ENCODE results near the gene ZNF789.
"Not testable (repeated sequence)": the region's sequence is repeated elsewhere in the genome, so short reads cannot be mapped to it uniquely, and the experiment has no call there.

The ZNF789 gene

DNA sequence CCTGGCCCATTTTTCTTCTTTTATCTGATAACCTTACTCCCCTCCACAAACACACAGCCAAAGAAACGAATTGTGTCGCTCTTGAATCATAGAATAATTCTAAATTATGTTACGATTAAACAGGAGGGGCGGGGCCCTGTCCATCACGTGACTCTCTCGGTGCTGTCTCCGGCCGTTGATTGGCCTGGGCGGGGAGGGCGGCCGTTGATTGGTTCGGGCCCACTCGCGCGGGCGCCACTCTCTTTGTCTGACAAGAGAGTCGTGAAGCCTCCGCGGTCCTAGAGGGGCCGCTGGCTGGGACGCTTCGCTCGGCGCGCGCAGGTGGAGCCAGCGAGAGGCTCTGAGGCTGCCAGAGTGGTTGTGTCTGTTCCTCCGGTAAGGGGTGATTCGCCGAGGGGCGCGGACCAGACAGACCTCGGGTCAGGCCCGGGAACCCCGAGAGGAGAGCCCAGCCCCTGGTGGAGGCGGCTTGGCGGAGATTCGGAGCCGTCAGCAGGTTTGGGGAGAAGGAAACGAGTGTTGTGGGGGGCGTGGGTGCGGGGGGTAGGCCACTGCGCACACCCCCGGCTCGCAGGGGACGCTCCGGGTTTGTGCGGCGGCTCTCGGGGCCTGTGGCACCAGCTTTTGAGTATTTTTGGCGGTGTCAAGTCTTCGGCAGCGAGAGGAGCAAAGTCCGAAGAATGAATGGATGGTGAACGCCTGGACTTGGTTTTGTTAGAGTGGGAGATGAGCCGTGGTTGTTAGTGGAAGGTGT lies at the start of gene ZNF789:
TSS of gene ZNF789 (plus strand) at position 330 of the 754 bp plus-strand sequence. CDS start 3,567 bp downstream, outside the sequence.
- no peak for TF ChIP-seq ZNF274 (IDR thresholded peaks at IDR 0.05; ENCODE audit: low read depth, low read length)
- peak within 1 kb of the TSS; percentile 78 for H3K4me3 ChIP-seq (ENCODE audit: low read length)

DNA sequence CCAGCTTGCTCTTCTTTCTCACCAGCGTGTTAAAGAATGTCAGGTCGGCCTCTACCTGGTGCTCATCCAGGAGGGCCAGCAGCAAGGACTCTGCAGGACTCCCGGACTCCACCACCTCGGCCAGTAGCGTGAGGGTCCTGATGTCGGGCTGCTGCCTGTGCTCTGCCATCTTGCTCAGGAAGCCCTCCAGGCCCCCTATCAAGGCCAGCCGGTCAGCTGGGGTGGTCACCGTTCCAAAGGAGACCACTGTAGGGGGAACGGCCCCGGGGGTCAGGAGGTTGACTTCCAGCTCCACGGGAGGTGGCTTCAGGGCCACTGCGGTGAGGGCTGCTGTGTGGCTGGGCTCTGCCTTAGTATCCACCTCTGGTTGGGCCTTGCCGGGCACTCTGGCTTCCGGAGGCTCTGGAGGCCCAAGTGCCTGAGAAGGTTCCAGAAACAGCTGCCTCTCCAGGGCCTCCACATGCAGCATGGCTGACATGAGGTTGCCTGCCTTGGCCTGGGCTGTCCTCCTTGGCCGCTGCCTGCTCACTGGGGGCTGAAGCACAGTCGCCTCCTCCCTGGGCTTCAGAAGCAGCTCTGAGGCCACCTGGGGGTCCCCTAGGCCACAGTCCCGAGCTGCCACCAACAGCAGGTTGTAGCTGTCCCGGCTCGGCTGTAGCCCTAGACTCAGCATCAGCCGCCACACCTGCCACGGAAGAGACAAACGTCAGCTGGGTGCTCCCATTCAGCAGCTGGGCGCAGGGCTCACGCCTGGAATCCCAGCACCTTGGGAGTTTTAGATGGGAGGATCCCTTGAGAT lies 47.6 kb upstream of the ZNF789 start:
- no peak for TF ChIP-seq ZNF274 (IDR thresholded peaks at IDR 0.05; ENCODE audit: low read depth, low read length)
- H3K4me3 ChIP-seq (ENCODE audit: low read length) = no peak overlapping the region

DNA sequence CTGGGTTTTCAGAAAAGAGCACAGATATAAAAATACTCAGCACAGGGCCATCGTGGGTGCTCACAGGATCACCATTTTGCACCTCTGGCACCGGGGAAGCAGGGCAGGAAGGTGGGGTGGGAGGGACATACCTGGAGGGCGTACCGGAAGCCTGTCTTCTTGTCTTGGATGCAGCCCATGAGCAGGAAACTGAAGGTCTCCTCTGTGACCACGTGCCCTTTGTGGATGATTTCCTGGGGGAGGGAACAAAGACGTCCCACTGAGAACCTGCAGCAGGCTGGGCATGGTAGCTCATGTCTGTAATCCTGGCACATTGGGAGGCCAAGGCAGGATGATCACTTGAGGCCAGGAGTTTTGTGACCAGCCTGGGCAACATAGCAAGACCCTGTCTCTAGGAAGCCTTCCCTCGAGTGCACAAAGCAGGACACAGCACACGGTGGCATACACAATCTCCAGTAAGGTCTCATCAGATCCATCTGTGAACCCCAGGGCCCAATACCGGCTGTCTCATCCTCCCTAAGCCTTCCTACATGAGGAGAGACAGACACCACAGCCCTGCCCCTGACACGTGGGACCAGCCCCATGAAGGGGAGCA lies 43.6 kb upstream of the ZNF789 start:
- no peak for TF ChIP-seq ZNF274 (IDR thresholded peaks at IDR 0.05; ENCODE audit: low read depth, low read length)
- H3K4me3 ChIP-seq (ENCODE audit: low read length) = no peak overlapping the region

DNA sequence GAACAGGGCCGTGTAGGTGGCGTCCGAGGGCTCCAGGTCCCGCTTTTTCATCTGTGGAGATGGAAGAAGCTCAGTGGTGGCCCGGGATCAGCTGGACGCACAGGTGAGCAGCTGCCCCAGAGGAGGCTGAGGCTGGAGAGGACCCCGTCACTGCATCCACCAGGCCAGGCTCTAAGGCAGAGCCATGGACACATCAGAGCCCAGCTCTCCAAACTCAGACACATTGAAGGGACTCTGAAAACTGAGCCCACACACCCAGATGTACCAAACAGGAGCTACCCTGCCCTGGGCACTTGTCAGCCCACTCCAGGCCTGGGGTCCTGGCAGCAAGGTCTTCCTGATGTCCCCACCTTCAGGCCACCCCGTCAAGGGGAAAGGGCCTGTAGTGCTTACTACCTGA lies 42.9 kb upstream of the ZNF789 start:
- no peak for TF ChIP-seq ZNF274 (IDR thresholded peaks at IDR 0.05; ENCODE audit: low read depth, low read length)
- no peak overlapping the region for H3K4me3 ChIP-seq (ENCODE audit: low read length)

DNA sequence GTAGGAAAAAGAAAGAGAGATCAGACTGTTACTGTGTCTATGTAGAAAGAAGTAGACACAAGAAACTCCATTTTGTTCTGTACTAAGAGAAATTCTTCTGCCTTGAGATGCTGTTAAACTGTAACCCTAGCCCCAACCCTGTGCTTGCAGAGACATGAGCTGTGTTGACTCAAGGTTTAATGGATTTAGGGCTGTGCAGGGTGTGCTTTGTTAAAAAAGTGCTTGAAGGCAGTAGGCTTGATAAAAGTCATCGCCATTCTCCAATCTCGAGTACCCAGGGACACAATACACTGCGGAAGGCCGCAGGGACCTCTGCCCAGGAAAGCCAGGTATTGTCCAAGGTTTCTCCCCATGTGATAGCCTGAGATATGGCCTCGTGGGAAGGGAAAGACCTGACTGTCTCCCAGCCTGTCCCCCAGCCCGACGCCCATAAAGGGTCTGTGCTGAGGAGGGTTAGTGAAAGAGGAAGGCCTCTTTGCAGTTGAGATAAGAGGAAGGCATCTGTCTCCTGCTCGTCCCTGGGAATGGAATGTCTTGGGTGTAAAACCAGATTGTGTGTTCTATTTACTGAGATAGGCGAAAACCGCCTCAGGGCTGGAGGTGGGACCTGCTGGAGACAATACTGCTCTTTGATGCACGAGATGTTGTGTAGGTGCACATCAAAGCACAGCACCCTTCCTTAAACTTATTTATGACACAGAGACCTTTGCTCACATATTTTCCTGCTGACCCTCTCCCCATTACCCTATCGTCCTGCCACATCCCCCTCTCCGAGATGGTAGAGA lies 40.7 kb upstream of the ZNF789 start:
- not testable (repeated sequence) for H3K4me3 ChIP-seq (ENCODE audit: low read length)

DNA sequence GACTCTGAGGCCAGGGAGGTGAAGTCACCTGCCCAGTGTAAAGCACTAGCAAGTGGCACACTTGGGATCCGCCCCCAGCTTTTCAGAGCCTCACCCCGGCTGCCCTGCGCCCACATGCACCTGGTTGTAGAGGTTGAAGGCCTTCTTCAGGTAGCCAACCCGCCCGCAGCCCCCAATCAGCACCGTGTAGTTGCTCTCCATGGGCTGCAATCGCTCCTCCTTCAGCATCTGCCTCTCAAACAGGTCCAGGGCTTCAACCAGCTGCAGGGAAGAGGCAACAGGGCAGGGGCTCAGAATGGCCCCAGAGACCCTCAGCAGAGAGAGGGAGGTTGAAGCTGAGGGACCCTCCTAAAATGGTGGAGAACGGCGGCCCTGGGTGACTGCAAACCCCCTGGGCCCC lies 39.5 kb upstream of the ZNF789 start:
- TF ChIP-seq ZNF274 (IDR thresholded peaks at IDR 0.05; ENCODE audit: low read depth, low read length) = no peak
- no peak overlapping the region for H3K4me3 ChIP-seq (ENCODE audit: low read length)

DNA sequence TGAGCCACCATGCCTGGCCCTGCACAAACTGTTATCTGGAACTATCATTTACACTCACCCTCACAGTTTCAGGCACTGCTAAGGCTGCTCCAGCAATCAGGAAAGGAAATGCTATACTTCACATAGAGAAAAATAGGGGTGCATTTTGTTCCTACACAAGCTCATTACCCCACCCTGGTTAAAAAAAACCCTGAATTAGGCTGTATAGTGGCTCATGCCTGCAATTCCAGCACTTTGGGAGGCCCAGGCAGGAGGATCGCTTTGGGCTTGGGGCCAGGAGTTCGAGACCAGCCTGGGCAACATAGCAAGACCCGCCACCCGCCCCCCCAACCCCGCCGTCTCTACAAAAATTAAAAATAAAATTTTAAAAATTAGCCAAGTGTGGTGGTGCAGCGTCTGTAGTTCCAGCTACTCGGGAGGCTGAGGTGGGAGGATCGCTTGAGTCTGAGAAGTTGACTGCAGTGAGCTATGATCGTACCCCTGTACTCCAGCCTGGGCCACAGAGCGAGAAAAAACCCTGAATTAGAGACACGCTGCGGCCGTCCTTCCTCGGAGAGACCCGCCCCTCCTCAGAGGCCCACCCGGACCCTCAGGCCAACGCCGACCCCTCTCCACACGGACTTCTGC lies 34.6 kb upstream of the ZNF789 start:
- TF ChIP-seq ZNF274 (IDR thresholded peaks at IDR 0.05; ENCODE audit: low read depth, low read length) = no peak
- peak overlapping the region; percentile 81 for H3K4me3 ChIP-seq (ENCODE audit: low read length)

DNA sequence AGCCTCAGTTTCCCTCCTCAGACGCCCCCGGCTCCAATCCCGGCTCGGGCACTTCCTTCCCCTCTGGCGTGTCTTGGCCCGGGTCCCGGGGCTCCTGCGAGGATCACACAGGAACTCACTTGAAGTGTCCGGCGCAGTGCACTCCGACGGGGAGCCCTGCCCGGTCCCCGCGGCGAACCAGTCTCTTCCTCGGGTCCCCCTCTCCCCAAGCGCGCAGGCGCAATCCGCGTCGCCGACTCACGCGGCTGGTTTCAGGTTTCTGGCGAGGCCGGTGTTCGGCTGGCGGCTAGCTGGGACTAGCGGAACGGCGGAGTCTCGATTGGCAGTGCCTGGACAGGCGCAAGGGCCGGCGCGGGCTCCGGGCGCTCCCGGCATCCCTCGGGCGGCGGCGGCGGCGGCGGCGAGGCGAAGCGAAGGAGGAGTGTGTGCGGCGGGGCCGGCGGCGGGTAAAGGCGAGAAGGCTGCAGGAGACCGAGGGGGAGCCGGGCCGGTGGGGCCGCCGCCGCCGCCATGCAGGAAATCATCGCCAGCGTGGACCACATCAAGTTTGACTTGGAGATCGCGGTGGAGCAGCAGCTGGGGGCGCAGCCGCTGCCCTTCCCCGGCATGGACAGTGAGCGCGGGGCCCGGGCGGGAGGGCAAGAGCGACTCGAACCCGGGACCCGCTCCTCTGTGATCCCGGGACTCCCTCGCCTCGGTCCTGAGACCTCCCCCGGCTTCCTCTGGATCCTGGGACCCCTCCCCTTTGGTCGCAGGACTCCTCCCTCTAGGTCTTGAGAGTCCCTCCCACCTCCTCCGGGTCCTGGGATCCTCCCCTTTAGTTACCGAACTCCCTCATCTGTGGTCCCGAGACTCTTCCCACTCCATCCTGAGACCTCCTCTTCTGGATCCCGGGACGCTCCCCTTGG lies 33.9 kb upstream of the ZNF789 start, which contains the start of the genes CPSF4 and PTCD1:
TSS of gene CPSF4 (plus strand) at position 371 of the 908 bp plus-strand sequence. CDS start at position 511, 140 bp downstream.
TSS of gene PTCD1 (minus strand) at position 226 of the 908 bp plus-strand sequence. CDS start 3,556 bp downstream, outside the sequence.
- no peak for TF ChIP-seq ZNF274 (IDR thresholded peaks at IDR 0.05; ENCODE audit: low read depth, low read length)
- peak within 1 kb of the TSS; percentile 81 for H3K4me3 ChIP-seq (ENCODE audit: low read length)

DNA sequence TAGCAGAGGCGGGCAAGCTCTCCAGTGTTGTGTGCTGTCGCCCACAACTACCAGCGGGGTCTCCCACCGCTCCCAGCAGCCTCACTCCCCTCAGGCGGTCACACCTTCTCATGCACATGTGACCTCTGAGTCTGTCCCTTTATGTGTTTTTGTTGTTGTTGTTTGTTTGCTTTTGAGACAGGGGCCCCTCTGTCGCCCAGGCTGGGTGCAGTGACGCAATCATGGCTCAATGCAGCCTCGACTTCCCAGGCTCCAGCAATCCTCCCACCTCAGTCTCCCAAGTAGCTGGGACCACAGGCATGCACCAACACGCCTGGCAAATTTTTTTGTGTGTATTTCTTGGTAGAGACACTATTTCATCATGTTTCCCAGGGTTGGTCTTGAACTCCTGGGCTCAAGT lies 32.5 kb upstream of the ZNF789 start:
- no peak for TF ChIP-seq ZNF274 (IDR thresholded peaks at IDR 0.05; ENCODE audit: low read depth, low read length)
- H3K4me3 ChIP-seq (ENCODE audit: low read length) = peak overlapping the region; percentile 81; the same call in 1 of the 2 replicates

DNA sequence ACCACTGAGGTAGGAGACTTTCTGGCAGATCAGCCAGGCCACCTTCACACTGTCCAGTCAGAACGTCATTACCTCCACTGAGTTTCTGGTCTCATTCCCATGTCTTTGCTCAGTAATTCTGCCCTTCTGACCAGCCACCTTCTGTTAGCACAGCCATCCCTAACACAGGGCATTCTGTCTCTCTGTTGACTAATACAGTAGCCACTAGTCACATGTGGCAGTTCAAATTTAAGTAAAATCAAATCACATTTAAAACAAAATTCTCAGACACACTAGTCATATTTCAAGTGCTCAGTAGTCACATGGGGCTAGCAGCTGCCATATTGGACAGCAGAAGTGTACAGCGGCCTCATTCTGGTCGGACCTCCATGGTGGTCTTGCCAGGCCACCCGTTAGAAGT lies 26.6 kb upstream of the ZNF789 start:
- no peak for TF ChIP-seq ZNF274 (IDR thresholded peaks at IDR 0.05; ENCODE audit: low read depth, low read length)
- no peak overlapping the region for H3K4me3 ChIP-seq (ENCODE audit: low read length)

DNA sequence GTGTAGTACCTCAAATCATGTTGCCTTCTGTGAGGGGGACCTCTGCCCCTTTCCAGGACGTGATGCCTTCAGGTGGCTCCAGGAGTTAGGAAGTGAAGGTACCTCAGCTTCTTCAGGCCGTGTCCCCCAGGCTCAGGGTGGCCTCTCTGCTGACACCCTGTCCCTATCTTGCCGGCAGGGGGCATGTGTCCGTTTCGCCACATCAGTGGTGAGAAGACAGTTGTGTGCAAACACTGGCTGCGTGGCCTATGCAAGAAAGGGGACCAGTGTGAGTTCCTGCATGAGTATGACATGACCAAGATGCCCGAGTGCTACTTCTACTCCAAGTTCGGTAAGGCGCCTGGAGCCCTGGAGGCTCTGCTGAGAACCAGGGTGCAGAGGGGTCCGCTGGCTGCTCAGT lies 24.7 kb upstream of the ZNF789 start:
- H3K4me3 ChIP-seq (ENCODE audit: low read length) = no peak overlapping the region
- TF ChIP-seq ZNF274 (IDR thresholded peaks at IDR 0.05; ENCODE audit: low read depth, low read length) = no peak

DNA sequence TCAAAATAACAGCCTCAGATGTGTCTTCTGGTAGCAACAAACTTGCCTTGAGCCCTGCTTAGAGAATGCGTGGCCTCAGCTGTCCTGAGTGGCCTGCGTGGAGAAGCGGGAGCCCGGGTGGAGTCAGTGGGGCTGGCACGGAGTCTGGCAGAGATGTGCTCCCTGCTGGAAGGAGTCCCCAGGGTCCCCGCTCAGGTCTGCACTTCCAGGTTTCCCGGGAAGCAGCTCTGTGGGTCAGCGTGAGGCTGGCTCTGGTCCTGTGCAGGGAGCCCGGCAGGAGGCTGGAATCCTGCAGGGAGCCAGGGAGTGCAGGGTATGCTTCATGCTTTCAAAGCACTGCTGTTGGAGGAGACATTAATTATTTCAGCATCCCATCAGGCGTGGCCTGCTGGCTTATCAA lies 23.8 kb upstream of the ZNF789 start:
- TF ChIP-seq ZNF274 (IDR thresholded peaks at IDR 0.05; ENCODE audit: low read depth, low read length) = no peak
- H3K4me3 ChIP-seq (ENCODE audit: low read length) = no peak overlapping the region

Measured in GM08714 (cell line).